Measurements from ENCODE around the gene INPP5J. TPM values are rescaled to one million over a fixed set of nuclear protein-coding genes. Genes with fewer than 3 reads are reported as not detected.

Gene INPP5J
- total and polyA plus RNA-seq, 2 of the 13 experiments (the other 11 are each of a cell fraction or from before 2014, with no cell fraction given) = 0.24 to 1.1 TPM

GRCh38 chr22:31107178-31107893, 15.4 kb upstream of the INPP5J start, which contains the start of gene SELENOM (continued):
- TF ChIP-seq ZNF318 (CRISPR knock-in tag; IDR thresholded peaks at IDR 0.05) = no peak
- TF ChIP-seq SIX4 (CRISPR knock-in tag; IDR thresholded peaks at IDR 0.05) = no peak
- no peak for TF ChIP-seq ZNF558 (CRISPR knock-in tag; IDR thresholded peaks at IDR 0.05; ENCODE audit: borderline replicate concordance)
- TF ChIP-seq ARID4A (CRISPR knock-in tag; IDR thresholded peaks at IDR 0.05; ENCODE audit: borderline replicate concordance) = peak; percentile 37; the same call in 1 of the 2 replicates
- no peak for TF ChIP-seq ZNF609 (CRISPR knock-in tag; IDR thresholded peaks at IDR 0.05; ENCODE audit: borderline replicate concordance)
- peak; percentile 22; the same call in 1 of the 2 replicates for TF ChIP-seq MED1 (CRISPR knock-in tag; IDR thresholded peaks at IDR 0.05)
- TF ChIP-seq ZNF501 (CRISPR knock-in tag; IDR thresholded peaks at IDR 0.05) = peak; percentile 65; the same call in 1 of the 2 replicates
- TF ChIP-seq U2AF2 (IDR thresholded peaks at IDR 0.05; ENCODE audit: low read depth, low read length) = no peak
- no peak for TF ChIP-seq MLLT10 (CRISPR knock-in tag; IDR thresholded peaks at IDR 0.05)
- no peak for TF ChIP-seq GZF1 (CRISPR knock-in tag; IDR thresholded peaks at IDR 0.05)
- TF ChIP-seq NAIF1 (CRISPR knock-in tag; IDR thresholded peaks at IDR 0.05; ENCODE audit: borderline replicate concordance) = no peak
